CD4-positive, alpha-beta T cell treated with Interleukin-12 subunit alpha and Interleukin-12 subunit beta, for 1 hour (primary cell): Measurements from ENCODE around the gene YBX3.

ENCODE experiments used
- DNase-seq: peaks from one replicate; pipeline ENCODE4 v3.0.0-alpha.2; 2020

Gene YBX3

DNA sequence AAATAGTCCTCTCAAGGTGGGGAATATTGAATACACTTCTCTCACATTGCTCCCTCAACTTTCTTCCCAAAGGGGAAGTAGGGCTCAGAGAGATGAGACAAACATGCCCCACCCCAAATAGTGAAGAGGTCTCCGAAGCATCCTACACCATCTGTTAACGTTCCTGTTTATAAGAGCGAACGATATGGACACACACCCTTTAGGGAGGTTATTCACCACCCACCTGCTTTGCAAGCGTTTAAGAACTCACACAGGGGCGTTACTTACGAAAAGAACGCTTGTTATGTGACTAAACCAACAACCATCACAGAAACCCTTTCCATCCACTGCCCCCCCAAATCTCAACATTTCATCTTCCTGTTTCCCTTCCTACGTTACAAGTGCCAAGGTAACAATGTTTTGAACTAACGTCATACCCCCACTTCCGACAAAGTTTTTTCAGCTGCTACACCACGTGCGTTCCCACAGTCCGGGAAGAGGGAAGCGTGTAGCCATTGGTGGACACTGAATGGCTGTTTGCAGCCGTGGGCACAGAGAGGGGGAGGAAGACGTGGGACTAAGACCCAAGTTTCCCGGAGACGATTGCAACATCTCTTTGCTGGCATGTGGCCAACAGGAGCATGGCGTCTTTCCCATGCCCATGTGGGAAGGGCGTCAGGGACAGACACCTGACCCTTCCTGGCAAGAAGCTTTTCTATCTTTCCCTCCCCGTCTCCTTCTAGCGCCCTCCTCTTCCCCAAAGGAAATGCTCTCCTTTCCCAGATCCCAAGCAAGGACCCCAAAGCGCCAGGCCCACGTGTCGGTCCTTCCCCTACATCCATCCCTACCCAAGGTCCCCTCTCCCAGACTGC lies 1.2 kb downstream of the YBX3 start:
- DNase-seq = peak; percentile 83

DNA sequence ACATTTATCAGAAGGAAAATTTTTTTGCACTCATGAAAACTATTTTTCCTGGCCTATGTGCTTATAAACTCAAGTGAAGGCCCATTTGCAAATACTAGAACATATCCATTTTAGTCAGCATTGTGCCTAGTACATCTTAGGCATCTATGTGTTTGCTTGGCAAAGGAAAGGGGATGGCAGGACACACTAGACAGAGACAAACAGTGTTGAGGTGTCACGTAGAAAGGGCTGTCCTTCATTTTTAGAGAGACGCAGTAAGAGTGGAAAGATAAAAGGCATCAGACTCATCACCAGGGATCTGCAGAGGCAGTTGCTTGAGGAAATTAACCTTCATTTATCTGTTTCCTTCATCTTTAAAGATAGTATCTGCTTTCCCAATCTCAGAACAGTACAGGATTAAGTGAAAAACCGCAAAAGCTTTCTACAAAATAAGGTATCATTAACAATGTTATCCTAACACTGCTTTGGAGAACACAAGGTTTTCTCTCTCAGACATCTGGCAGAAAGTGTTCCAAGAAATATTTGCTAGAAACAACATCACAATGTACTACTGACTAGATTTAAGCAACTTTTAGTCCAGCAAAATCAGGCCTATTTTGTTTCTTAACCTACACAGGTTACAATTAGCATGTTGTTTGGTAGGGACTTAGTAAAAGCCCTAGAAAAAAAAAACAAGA lies 2.0 kb downstream of the YBX3 start:
- no peak for DNase-seq

DNA sequence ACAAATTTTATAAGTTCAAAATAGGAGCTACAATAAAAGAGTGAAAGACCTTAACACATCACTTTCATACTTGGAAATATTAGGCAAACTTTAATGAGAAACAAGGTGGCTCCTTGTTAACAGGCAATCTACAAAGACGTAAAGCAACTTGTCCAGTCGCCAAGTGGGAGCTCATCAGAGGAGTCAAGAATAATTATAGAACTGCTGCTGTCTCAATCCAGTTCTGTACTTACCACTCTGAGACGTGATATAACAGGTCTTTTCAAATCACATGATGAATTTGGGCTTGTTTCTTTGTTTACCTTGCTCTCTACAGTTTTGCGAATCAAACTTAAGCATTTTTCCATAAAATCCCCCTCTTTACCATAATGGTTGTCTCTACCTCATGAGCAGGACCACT lies 3.6 kb downstream of the YBX3 start:
- DNase-seq = no peak

DNA sequence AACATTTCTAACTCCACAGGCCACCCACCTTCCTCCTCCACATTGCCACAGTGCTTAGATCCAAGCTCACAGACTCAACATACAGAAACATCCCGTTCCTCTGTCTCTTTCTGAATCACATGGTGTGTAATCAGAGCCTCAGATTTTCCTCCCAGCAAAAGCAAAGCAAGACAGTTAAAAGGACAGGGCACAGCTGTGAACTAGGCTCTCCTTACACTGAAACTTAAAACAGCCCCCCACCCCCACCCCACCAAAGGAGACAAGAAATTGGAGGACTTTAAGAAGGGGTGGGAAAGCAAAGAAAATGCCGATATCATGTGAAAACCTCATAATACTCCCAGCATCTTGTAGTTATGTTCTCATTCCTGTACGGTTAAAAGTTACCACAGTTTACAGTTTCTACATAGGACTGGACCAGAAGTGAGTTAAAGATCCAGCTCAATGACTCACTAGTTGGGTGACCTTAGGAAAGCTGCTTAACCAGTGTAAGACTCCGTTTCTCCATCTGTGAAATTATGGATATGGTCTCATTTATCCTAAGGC lies 4.8 kb downstream of the YBX3 start:
- DNase-seq = no peak

DNA sequence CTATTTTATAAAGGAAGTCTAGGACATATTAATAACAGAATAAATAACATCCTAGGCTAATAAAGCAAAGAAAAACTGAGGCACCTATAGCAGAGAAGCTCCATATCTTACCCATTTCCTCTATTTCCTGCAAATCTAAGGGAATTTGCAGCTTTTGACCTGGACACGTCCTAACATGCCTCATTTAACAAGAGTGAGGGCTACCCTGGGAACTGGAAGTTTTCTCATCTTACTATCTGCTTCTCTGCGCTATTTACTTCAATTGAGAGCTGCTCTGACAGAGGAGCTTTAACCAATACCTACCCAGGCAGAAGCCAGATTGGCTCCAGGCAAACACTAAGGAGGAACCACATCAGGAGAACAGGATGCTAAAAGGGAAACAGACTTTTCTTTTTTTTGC lies 5.7 kb downstream of the YBX3 start:
- DNase-seq = no peak

DNA sequence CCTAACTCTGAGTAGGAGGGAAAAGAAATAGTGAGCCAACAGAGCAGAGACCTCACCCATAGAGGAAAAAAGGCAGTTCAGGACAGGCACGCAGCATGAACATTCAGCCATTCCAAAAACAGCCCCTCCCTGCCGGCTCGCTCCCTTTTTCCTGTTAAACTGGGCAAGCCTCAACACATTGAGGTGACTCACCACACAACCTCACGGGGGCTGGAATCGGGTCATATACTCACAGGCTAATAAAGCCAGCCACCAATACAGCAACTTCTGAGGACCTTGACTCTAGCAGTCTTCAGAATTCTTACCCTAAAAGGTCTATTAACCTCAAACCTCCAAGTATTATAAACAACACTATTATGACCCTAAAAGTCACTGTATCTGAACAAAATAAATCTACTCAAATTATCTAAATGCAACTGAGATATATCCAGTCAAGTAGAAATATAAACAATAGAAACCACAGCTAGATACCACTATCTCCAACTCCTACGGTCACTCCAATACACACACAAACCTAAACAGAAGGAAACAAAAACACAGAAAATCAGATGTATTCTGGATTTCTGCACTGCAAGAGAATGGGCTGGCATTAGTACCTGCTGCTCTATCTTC lies 6.3 kb downstream of the YBX3 start:
- no peak for DNase-seq

DNA sequence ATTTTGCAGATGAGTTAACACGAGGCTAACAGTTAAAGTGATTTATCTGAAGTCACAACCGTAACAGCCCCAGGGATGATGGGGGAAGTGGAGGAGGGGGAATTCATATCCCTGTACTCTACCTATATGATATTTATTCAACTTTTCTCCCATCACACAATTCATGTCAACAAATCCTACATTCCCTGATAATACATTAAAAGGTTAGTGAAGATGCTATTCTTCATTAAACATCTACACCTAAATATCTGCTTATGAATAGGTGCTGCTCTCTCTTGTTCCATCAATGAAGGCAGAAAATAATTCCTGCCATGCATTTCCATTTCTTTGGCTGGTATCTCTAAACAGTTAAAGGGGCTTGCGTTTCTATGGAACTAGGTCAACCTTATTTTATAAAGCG lies 6.8 kb downstream of the YBX3 start:
- no peak for DNase-seq

DNA sequence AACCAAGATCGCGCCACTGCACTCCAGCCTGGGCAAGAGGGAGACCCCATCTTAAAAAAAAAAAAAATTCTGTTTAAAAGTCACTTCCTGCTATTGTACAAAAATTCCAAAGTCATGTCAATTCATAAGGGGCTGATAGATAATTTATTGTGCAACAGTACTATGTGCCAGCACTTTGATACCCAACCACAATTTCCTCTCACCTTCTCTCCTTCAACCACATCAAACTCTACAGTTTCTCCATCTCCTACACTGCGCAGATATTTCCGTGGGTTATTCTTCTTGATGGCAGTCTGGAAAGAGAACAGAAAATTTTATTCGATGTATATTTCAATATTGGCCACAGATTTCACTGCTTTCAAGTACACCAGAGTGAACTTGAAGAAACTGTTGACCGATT lies 7.6 kb downstream of the YBX3 start:
- DNase-seq = peak; percentile 38

DNA sequence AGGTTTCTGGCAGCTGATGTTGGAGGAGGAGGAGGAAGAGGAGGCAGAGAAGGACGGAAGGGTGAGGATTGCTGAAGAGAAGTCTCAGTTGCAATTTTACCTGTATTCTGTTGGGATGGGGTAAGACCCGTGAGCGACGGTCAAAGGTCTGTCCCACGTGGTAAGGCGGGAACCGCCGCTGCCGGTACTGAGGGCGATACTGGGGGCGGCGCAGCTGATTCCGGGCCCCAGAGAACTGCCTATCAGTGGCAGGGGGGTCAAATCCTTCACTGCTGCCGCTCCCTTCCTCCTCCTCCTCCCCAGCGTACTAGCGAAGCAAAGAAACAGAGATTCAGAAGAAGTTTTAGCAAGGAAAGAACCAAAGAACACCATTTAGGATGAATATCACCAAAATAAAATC lies 13.3 kb downstream of the YBX3 start:
- DNase-seq = no peak

DNA sequence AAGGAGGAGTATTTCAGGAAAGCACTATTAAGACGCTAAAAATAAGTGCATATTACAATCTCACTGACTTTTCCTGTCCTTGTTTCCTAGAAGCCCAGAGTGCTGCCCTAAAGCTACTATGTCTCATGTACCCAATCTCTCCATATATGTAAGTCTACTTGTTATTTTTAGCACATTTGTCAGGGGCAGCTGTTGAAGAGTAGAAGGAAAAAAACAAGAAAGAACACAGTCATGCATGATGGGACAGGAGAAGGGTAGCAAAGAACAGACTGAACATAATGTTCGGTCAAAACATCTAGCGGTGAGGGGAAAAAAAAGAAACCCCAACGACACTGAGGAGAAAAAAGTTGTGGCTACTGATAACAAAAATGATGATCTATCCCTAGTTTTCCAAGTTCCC lies 14.3 kb downstream of the YBX3 start:
- no peak for DNase-seq

DNA sequence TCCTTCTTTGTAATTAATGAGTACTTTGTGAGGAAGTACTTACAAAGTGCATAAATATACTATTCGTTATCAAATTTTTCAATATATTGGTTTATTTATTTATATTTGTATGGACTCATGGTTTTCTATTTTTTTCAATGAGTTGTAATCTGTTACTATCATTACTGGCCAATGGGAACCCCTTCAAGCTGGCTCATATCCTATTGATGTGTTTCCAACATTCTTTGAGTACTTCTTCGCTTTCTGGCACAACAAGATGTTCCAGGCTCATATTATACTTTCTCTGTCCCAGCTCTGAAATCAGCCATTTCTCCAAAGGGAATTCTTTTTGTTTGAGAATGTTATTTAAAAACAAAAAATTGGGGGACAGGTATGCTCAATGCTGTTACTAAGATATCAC lies 17.5 kb downstream of the YBX3 start:
- no peak for DNase-seq

DNA sequence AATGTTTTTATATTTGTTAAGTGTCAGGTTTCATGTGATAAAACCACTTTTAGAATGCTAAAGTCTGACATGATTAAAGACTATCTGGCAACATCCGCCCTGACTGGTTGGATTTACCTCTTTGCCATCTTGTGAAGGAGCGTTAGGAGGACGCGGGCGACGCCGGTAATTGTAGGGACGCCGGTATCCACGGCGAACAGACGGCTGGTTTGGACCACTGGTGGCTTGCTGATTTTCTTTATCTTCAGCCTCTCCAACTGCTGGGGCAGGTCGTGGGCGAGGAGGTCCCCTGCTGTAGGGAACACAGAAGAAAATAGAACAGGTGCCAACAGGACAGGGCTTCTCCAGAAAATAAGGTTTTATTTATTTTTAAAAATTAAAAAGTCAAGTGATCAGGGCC lies 21.3 kb downstream of the YBX3 start:
- no peak for DNase-seq

DNA sequence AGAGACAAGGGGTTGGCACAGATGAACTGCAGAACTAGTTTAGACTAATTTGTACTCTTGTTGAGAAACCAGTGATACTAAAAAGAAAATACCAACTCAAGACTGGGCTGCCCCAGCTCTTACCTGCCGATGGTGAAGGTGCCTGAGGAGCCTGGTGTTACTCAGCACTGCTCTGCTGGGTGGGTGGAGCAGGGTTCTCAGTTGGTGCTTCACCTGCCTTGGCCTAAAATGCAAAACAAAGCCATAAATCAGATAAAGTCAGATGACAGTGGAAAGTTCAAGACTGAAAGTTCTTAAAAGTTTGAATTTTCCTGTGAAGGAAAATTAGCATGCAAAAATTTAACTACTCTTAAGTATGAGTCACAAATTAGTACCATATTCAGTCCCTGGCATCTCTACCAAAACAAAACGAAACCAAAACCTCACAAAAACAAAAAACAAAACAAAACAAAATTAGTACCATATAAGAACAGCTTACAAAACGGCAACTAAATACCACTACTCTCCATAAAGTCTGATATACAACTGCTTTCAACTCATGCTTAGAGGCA lies 21.9 kb downstream of the YBX3 start:
- no peak for DNase-seq

DNA sequence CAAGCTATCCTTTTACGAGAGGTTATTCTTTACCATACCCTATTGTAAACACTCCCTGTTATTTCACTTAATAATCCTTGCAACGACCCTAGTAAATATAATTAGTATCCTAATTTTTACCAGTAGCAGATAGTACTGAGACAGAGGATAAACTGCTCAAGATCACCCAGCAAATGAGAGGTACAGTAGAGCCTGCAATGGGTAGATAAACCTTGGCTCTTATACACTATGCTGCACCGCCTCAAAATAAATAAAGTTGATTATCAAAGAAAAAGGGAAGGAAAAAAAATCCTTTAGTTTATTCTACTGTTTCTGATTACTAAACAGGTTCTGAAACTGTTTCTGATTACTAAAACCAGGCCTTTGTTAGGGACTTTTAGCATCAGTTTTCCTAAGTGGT lies 22.5 kb downstream of the YBX3 start:
- no peak for DNase-seq

DNA sequence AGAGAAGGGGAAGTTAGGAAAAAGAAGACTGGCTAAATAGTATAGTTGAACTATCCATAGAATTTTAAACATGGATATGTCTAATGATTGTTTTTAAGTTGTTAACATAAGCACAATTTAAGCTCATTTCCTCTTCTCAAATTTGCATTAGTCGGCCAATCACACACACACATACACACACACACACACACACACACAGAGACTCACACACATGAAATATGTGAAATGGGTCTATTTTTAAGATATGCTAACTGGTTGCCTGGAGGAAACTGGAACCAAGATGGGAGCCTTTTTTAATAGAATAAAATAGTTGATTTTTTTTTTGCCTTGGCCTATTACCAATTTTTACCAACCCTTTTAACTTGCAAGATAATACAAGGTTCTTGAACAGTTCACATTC lies 25.3 kb downstream of the YBX3 start:
- no peak for DNase-seq

DNA sequence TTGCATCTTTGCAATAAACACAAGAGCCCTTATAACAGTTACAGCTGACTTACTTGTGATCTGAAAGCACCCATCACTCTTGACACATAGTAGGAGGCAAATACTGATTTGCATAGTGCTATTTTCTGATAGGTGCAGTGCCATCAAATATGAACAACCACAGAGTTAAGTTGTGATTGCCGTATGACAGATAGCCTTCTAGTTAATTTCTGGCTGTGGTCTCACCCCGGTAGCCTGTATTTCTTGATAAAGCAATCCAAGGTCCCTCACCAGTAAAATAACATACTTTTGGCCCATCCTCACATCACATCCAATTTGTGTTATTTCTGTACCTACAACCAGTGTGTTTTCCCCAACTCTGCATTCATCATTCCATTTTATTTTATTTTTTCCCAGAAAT lies 26.0 kb downstream of the YBX3 start:
- DNase-seq = no peak

DNA sequence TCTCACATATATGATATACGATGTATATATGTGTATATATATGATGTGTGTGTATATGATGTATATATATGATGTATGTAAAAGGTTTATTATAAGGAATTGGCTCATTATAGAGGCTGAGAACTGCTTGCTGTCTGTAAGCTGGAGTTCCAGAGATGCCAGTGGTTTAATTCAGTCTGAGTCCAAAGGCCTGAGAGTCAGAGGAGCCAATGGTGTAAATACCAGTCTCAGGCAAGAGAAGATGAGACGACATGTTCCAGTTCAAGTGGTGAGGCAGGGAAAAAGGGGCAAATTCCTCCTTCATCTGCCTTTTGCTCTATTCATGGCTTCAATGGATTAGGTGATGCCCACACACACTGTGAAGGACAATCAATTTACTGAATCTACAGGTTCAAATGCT lies 32.2 kb downstream of the YBX3 start:
- no peak for DNase-seq

DNA sequence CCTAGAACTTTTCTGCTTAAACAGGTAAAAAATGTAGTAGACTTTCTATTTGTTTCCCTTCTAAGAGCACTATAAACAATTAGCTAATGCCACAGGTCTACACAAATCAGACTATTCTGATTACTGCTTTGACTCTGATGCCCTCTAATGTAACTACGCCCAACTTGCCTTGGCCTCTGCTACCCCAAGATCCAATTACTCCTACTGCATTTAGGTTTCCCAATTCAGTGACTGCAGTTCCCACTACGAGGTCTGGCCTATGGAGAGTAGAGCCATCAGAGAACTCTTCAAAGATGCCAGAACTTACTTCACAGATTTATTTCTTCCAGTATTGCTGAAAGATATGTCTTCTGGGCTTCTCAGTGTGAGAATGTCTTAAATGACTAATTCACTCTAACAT lies 34.0 kb downstream of the YBX3 start:
- no peak for DNase-seq

DNA sequence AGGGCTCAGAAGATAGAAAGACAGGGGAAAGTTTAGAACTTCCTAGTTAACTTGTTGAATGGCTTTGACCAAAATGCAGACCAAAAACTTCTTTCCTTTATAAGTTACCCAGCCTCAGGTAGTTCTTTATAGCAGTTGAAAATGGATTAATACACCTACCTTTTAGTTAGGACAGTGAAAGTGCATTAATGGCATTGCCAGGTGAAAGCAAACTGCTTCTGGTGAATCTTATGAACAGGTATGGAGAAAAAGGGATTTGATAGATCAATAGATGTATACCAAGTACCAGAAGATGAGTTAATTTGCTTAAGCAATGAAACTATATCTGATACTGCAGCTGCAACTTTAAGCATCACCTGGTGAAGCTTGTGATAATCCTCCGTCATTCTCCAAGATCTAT lies 35.1 kb downstream of the YBX3 start:
- no peak for DNase-seq

DNA sequence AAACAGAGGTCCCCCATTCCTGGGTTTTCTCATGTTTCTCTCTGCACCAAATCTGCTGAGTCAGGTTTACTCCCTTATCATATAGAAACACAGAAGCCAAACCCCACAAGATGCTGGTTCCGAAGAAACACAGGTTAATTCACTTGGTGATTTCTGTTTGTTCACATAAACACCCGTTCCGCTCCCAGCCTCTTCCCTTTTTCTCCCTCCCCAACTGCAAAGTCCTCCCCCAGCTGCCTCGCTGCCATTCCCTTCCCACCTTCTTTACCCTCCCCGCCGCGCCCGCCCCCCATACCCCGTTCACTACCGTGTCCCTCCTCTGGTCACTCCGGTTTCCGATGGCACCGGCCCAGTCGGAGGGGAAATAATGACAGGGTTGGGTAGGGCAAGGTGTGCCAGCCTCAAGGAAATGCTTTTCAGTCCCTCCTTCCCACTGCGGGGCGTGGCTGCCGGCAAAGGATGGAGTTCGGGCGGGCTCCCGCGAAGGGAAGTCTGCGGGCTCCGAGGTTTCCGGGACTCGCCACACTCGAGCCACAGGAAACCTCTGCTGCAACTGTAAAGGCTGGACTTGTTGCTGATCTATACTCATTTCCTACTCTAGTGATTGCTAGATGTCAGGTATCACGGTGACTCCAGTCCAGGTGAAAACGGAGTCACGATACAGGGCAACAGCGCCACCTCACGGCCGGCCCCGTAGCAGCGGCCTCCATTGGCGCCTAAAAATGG lies 49.3 kb downstream of the YBX3 start, which contains the start of gene STYK1:
STYK1 (minus strand) TSS at position 394 of the 726 bp plus-strand sequence. CDS start 39,434 bp downstream, outside the sequence.
- DNase-seq = peak; percentile 81

DNA sequence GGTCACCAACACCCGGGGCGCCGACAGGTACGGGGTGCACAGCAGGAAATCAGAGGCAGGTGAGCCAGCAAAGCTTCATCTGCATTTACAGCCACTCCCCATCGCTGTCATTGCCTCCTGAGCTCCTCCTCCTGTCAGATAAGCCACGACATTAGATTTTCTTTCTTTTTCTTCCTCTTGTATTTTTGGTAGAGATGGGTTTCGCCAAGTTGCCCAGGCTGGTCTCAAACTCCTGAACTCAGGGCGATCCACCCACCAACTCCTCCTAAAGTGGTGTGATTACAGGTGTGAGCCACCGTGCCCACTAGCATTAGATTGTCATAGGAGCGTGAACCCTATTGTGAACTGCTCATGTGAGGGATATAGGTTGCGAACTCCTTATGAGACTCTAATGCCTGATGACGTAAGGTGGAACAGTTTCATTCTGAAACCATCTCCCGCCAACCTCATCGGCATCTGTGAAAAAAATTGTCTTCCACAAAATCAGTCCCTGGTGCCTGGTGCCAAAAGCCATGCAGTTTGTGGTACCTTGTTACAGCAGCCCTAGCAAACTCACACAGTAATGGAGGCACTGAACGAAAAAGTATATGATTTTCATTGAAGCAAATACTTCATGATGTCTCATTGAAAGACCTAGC lies 50.8 kb downstream of the YBX3 start:
- peak; percentile 57 for DNase-seq

DNA sequence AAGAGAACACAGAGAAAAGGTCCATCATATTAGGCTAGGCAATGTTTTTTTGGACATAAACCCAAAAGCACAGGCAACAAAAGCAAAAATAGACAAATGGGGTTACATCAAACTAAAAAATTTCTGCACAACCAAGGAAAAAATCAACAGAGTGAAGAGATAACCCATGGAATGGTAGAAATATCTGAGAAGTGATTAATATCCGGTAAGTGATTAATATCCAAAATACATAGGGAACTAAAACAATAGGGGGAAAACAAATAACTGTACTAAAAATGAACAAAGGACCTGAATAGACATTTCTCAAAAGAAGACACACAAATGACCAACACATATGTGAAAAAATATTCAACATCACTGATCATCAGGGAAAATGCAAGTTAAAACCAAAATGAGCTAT lies 53.6 kb downstream of the YBX3 start:
- DNase-seq = no peak
